MV-4-11 (cell line): ENCODE results near the gene ATG4B.

ENCODE experiments used
- DNase-seq: peaks from one replicate; lab custom pipeline; 2025; lab: John Stamatoyannopoulos, UW

Gene ATG4B

GRCh38 chr2:241613017-241613780, 24.3 kb upstream of the ATG4B start:
- DNase-seq: no peak

GRCh38 chr2:241615041-241615440, 22.5 kb upstream of the ATG4B start:
- DNase-seq: no peak

GRCh38 chr2:241615522-241616052, 21.9 kb upstream of the ATG4B start:
- no peak for DNase-seq

- DNase-seq: no peak
Observed at GRCh38 chr2:241616168-241617125, 21.0 kb upstream of the ATG4B start.

DNA sequence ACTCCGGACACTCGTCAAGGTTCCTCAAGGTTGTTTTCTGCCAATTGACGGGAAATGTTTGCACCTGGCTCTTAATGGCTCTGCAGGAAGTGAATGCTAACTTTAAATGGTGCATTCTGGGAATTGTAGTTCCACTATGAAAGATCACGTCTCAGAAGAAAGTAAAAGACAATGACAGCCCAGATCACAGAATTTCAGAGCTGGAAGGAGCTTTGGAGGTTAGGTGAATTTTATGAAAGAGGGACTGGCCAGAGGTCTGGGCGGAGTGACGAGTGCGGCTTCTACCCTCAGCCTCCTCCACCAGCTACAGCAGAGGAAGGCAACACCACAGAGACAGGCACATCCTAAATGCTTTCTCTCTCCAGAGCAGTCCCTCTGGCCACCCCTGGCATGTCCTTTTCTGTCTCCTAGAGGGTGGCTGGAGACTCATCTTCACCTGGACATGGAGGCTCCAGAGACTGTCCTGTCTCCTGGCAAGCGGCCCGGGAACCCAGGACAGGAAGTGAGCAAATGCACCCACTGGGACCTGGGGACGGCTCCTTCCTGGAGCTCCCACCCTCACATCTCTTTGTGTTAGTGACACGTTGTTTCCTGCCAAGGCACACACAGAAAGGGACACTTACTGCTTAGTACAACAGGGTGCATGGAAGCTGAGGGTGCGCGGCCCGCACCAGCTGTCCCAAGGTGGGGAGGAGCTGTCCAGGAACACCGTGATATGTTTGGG, 19.9 kb upstream of the ATG4B start:
- no peak for DNase-seq

GRCh38 chr2:241618296-241618805, 19.1 kb upstream of the ATG4B start:
- DNase-seq: peak; percentile 83

- DNase-seq: no peak
Observed at GRCh38 chr2:241618829-241619228, 18.7 kb upstream of the ATG4B start.

- no peak for DNase-seq
Observed at GRCh38 chr2:241619597-241620418, 17.7 kb upstream of the ATG4B start.

DNA sequence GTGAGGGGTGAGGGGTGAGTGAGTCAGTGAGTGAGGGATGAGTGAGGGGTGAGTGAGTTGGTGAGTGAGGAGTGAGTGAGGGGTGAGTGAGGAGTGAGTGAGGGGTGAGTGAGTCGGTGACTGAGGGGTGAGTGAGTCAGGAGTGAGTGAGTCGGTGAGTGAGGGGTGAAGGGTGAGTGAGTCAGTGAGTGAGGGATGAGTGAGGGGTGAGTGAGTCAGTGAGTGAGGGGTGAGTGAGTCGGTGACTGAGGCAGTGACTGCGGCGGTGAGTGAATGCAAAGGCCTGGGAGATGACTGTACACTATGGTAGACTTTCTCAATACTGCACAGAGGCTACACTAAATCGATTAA, 17.1 kb upstream of the ATG4B start:
- DNase-seq: peak; percentile 61

DNA sequence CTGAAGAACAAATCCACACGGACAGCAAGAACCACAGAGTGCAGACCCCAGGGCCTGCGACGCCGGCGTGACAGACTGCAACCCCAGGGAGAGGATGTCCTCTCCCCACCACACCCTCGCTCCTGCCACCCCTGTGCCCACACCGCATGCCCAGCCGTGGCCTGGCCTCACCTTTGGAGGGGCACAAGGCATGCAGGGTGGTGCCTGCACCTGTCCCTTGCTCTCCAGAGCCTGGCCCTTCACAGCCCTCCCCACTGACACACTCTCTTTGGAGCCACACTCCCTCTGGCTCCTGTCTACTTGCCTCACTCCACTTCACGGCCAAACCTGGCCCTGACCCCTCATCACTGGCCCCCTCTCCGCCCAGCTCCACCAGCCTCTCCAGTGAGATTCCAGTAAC, 9.8 kb upstream of the ATG4B start:
- DNase-seq: no peak

DNA sequence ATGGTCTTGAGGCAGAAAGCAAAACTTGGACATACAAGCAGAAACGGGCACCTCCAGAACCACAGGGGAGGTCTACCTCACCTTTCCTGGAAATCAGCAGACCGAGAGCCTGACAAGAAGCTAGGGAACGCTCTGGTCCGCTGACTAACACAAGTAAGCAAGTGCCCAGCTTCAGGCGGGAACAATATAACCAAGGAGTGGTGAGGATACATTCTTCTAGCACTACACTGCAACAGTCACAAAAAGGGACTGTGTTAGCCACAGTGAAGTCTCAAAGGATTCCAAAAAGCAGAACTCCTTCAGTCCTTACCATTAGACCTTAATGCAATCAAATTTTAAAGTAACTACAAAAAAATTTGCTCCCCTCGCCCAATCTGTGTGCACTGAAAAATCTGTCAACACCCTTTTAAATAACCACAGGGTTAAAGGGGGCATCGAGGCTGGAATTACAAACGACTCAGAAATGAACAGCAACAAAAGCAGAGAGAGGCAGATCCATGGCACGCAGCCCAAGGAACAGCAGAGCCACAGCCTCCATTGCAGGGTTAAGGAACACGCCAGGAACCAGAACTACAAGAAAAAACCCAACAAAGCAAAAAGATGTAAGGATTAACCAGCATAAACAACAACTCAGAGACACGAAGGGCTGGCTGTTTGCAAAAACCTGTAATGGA, 7.6 kb upstream of the ATG4B start:
- peak; percentile 54 for DNase-seq

GRCh38 chr2:241632478-241633325, 4.8 kb upstream of the ATG4B start:
- DNase-seq: no peak

DNA sequence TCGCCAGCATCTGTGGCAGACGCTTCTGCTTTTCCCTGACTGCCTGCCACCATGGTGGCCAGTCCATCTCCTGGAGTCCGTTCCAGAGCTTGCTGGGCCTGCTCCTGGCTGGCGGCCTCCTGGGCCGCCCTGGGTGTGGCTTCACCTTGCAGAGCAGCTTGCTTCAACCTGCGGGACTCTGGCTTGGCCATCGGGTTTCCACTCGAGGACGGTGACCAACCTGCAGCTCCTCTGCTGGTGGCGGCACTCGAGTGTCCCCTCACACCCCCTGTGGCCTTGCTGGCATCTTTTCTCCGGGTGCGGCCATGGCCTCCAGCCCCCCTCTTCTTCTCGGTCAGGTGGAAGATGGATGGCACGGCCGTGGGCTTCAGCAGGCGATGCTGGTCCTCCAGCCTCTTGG, 3.9 kb upstream of the ATG4B start:
- DNase-seq: no peak

DNA sequence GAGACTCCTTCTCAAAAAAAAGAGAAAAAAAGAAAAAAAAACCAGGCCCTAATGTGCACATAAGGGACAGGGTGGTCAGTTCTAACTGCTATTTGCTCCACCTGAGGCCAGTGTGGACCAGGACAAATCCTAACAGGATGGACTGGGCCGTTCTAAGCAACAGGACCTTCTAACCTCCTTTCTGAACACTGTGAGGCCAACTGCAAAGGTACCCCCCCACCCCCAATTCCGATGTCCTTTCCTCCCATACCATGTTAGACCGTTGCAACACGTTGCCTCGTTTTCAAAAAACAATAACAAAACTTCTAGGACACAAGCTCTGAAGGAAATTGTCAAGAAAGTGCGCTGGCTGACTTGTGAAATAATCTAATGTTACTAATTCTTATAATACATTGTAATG, 1.7 kb upstream of the ATG4B start:
- no peak for DNase-seq

GRCh38 chr2:241636182-241637017, 1.1 kb upstream of the ATG4B start:
- DNase-seq: no peak

- DNase-seq: peak; percentile 27
Observed at GRCh38 chr2:241637795-241638660, 535 bp downstream of the ATG4B start.

GRCh38 chr2:241638940-241639339, 1.4 kb downstream of the ATG4B start:
- no peak for DNase-seq

- no peak for DNase-seq
Observed at GRCh38 chr2:241639385-241639784, 1.9 kb downstream of the ATG4B start.
